Measurements from ENCODE around the gene TTC12. TPM values are rescaled to one million over a fixed set of nuclear protein-coding genes. Genes with fewer than 3 reads are reported as not detected.

The TTC12 gene
- total RNA-seq, 2 experiments from 2014 or later = 11.9 to 13.5 TPM

- POLR2A ChIA-PET = no interaction called here
Measured at GRCh38 chr11:113410414-113411135, 96.2 kb downstream of the TTC12 start.

GRCh38 chr11:113411536-113411935, 97.2 kb downstream of the TTC12 start:
- no peak for DNase-seq
- H3K9me3 Mint-ChIP-seq = no peaks in the 10 kb centered on the region
- no peaks in the 10 kb centered on the region for H3K27me3 Mint-ChIP-seq
- ChIA-PET CTCF (no interaction called here), POLR2A (no interaction called here)
- H3K36me3 Mint-ChIP-seq (ENCODE audit: low read depth) = no peaks in the 10 kb centered on the region
- no peaks in the 10 kb centered on the region for H3K4me1 Mint-ChIP-seq
- H3K27ac Mint-ChIP-seq = no peak overlapping the region
- no peak overlapping the region for H3K4me3 Mint-ChIP-seq

More at GRCh38 chr11:113410414-113411135, 96.2 kb downstream of the TTC12 start:
- H3K27ac Mint-ChIP-seq = no peak overlapping the region
- no peaks in the 10 kb centered on the region for H3K27me3 Mint-ChIP-seq
- H3K9me3 Mint-ChIP-seq = no peaks in the 10 kb centered on the region
- no peak for DNase-seq
- no peaks in the 10 kb centered on the region for H3K4me1 Mint-ChIP-seq
- H3K4me3 Mint-ChIP-seq = no peak overlapping the region
- H3K36me3 Mint-ChIP-seq (ENCODE audit: low read depth) = no peaks in the 10 kb centered on the region
- CTCF ChIA-PET = no interaction called here

- ChIA-PET CTCF (no interaction called here), POLR2A (no interaction called here)
- Mint-ChIP-seq H3K27me3 (no peaks in the 10 kb centered on the region), H3K36me3 (ENCODE audit: low read depth) (no peaks in the 10 kb centered on the region), H3K27ac (no peak overlapping the region), H3K9me3 (no peaks in the 10 kb centered on the region), H3K4me1 (peaks cover 4% of the 10 kb centered on the region), H3K4me3 (no peak overlapping the region)
- no peak for DNase-seq
Measured at GRCh38 chr11:113412675-113413074, 98.3 kb downstream of the TTC12 start.

GRCh38 chr11:113415343-113415742, 101.0 kb downstream of the TTC12 start:
- Mint-ChIP-seq H3K27ac (no peak overlapping the region), H3K9me3 (no peaks in the 10 kb centered on the region), H3K4me1 (peaks cover 5% of the 10 kb centered on the region), H3K4me3 (no peak overlapping the region), H3K36me3 (ENCODE audit: low read depth) (no peaks in the 10 kb centered on the region), H3K27me3 (no peaks in the 10 kb centered on the region)
- ChIA-PET POLR2A (no interaction called here), CTCF (no interaction called here)
- no peak for DNase-seq

Other genes with a start within 250 kb of the TTC12 start
- not detected for gene ANKK1, start 73.2 kb downstream of the TTC12 start, total RNA-seq
- gene DRD2, start 160.8 kb downstream of the TTC12 start, total RNA-seq = under 1 TPM; 0.30 to 0.86 TPM